HUES64 (cell line): Measurements from ENCODE around the gene PTPN18.
"Not testable (repeated sequence)": the region's sequence is repeated elsewhere in the genome, so short reads cannot be mapped to it uniquely, and the experiment has no call there.

Source experiments
- H3K27ac ChIP-seq: 2 replicates; pipeline ENCODE4 v1.7.0; 2013; ENCODE audit warnings: low read depth, low read length, inconsistent platforms
- H3K27me3 ChIP-seq: 2 replicates; pipeline ENCODE4 v1.6.1; 2013; ENCODE audit warnings: mild to moderate bottlenecking, low read length; ENCODE audit not compliant: insufficient read depth
- H3K36me3 ChIP-seq: 2 replicates; pipeline ENCODE4 v1.6.1; 2013; ENCODE audit warnings: mild to moderate bottlenecking, low read length; ENCODE audit not compliant: insufficient read depth
- H3K4me1 ChIP-seq: 2 replicates; pipeline ENCODE4 v1.6.1; 2013; ENCODE audit warnings: mild to moderate bottlenecking, low read length, moderate library complexity; ENCODE audit not compliant: insufficient read depth
- H3K4me3 ChIP-seq: 2 replicates; pipeline ENCODE4 v1.5.1; 2013; ENCODE audit warnings: mild to moderate bottlenecking, low read length, moderate library complexity
- H3K9ac ChIP-seq: 2 replicates; pipeline ENCODE4 v1.6.1; 2013; ENCODE audit warnings: mild to moderate bottlenecking, low read depth, low read length
- H3K9me3 ChIP-seq: 2 replicates; pipeline ENCODE4 v1.6.1; 2013; ENCODE audit warnings: low read depth, low read length; ENCODE audit not compliant: insufficient read depth
- WGBS: fragments of 150-250, 120-280 bp; methylation state at CpG from one replicate; pipeline ENCODE4 v1.1.7; 2013; ENCODE audit warnings: missing lambda C conversion rate; 5-methylcytosine and 5-hydroxymethylcytosine counted together

The PTPN18 gene

GRCh38 chr2:130387804-130388203 is 31.9 kb downstream of the PTPN18 start:
- H3K27me3 ChIP-seq: peaks cover 12% of the 10 kb centered on the region
- H3K9me3 ChIP-seq: no peaks in the 10 kb centered on the region
- WGBS: 59% methylated on average over 4 of the region's 4 CpGs
- peaks cover 21% of the 10 kb centered on the region; the same call in 1 of the 2 replicates for H3K4me1 ChIP-seq
- no peak overlapping the region for H3K4me3 ChIP-seq
- H3K36me3 ChIP-seq: no peaks in the 10 kb centered on the region
- no peak overlapping the region for H3K9ac ChIP-seq
- H3K27ac ChIP-seq: no peak overlapping the region

GRCh38 chr2:130388221-130388907 is 32.5 kb downstream of the PTPN18 start:
- H3K36me3 ChIP-seq: no peaks in the 10 kb centered on the region
- 91% methylated on average over 8 of the region's 8 CpGs for WGBS
- no peak overlapping the region for H3K27ac ChIP-seq
- H3K9ac ChIP-seq: no peak overlapping the region
- H3K4me3 ChIP-seq: no peak overlapping the region
- peaks cover 12% of the 10 kb centered on the region for H3K27me3 ChIP-seq
- H3K9me3 ChIP-seq: no peaks in the 10 kb centered on the region
- peaks cover 21% of the 10 kb centered on the region; the same call in 1 of the 2 replicates for H3K4me1 ChIP-seq

GRCh38 chr2:130389358-130389757 is 33.5 kb downstream of the PTPN18 start:
- Histone ChIP-seq H3K4me1 (peaks cover 21% of the 10 kb centered on the region; the same call in 1 of the 2 replicates), H3K9me3 (no peaks in the 10 kb centered on the region), H3K36me3 (no peaks in the 10 kb centered on the region), H3K27ac (no peak overlapping the region), H3K4me3 (no peak overlapping the region), H3K9ac (no peak overlapping the region), H3K27me3 (peaks cover 12% of the 10 kb centered on the region)
- WGBS: 96% methylated on average over 6 of the region's 6 CpGs

- Histone ChIP-seq H3K36me3 (no peaks in the 10 kb centered on the region), H3K4me1 (peaks cover 21% of the 10 kb centered on the region; the same call in 1 of the 2 replicates), H3K9ac (no peak overlapping the region), H3K27me3 (peaks cover 12% of the 10 kb centered on the region), H3K4me3 (no peak overlapping the region), H3K27ac (no peak overlapping the region), H3K9me3 (no peaks in the 10 kb centered on the region)
- 90% methylated on average over 3 of the region's 3 CpGs for WGBS
Observed at GRCh38 chr2:130389783-130390182, 33.9 kb downstream of the PTPN18 start.

- 73% methylated on average over 16 of the region's 16 CpGs for WGBS
- Histone ChIP-seq H3K9ac (no peak overlapping the region), H3K4me1 (peaks cover 21% of the 10 kb centered on the region; the same call in 1 of the 2 replicates), H3K27ac (no peak overlapping the region), H3K27me3 (peaks cover 12% of the 10 kb centered on the region), H3K4me3 (peak overlapping the region; percentile 81), H3K9me3 (no peaks in the 10 kb centered on the region), H3K36me3 (no peaks in the 10 kb centered on the region)
Observed at GRCh38 chr2:130390460-130391057, 34.7 kb downstream of the PTPN18 start.

- H3K4me1 ChIP-seq: peaks cover 21% of the 10 kb centered on the region; the same call in 1 of the 2 replicates
- 7% methylated on average over 59 of the region's 59 CpGs for WGBS
- peak overlapping the region; percentile 81 for H3K4me3 ChIP-seq
- H3K36me3 ChIP-seq: no peaks in the 10 kb centered on the region
- H3K9ac ChIP-seq: peak overlapping the region; percentile 64
- no peak overlapping the region for H3K27ac ChIP-seq
- peaks cover 12% of the 10 kb centered on the region for H3K27me3 ChIP-seq
- H3K9me3 ChIP-seq: no peaks in the 10 kb centered on the region
Observed at GRCh38 chr2:130391058-130391871, 35.4 kb downstream of the PTPN18 start.

- Histone ChIP-seq H3K36me3 (no peaks in the 10 kb centered on the region), H3K4me3 (peak overlapping the region; percentile 81), H3K9ac (no peak overlapping the region), H3K4me1 (peaks cover 18% of the 10 kb centered on the region; the same call in 1 of the 2 replicates), H3K27me3 (peaks cover 12% of the 10 kb centered on the region), H3K9me3 (no peaks in the 10 kb centered on the region), H3K27ac (no peak overlapping the region)
- WGBS: 39% methylated on average over 15 of the region's 17 CpGs
Observed at GRCh38 chr2:130391872-130392670, 36.2 kb downstream of the PTPN18 start.

GRCh38 chr2:130393318-130393910 is 37.6 kb downstream of the PTPN18 start:
- peaks cover 12% of the 10 kb centered on the region for H3K27me3 ChIP-seq
- no peak overlapping the region for H3K9ac ChIP-seq
- no peak overlapping the region for H3K4me3 ChIP-seq
- H3K27ac ChIP-seq: no peak overlapping the region
- H3K4me1 ChIP-seq: peaks cover 7% of the 10 kb centered on the region; the same call in 1 of the 2 replicates
- no peaks in the 10 kb centered on the region for H3K9me3 ChIP-seq
- WGBS: 80% methylated on average over 7 of the region's 7 CpGs
- no peaks in the 10 kb centered on the region for H3K36me3 ChIP-seq

- not testable (repeated sequence) for H3K36me3 ChIP-seq, H3K9me3 ChIP-seq, H3K4me3 ChIP-seq, H3K27ac ChIP-seq, H3K9ac ChIP-seq, H3K4me1 ChIP-seq, H3K27me3 ChIP-seq
- no CpG with 5 or more reads among the region's 2 CpGs for WGBS
Observed at GRCh38 chr2:130406280-130406679, 50.4 kb downstream of the PTPN18 start.

GRCh38 chr2:130416693-130417092 is 60.8 kb downstream of the PTPN18 start:
- not testable (repeated sequence) for H3K36me3 ChIP-seq, H3K4me3 ChIP-seq, H3K4me1 ChIP-seq, H3K27ac ChIP-seq, H3K9me3 ChIP-seq, H3K27me3 ChIP-seq, H3K9ac ChIP-seq
- WGBS: no CpG with 5 or more reads among the region's 1 CpG
